ENCODE results near the gene FFAR1. TPM values are rescaled to one million over a fixed set of nuclear protein-coding genes. Genes with fewer than 3 reads are reported as not detected.

Gene FFAR1
- total and polyA plus RNA-seq, 11 donors: not detected

DNA sequence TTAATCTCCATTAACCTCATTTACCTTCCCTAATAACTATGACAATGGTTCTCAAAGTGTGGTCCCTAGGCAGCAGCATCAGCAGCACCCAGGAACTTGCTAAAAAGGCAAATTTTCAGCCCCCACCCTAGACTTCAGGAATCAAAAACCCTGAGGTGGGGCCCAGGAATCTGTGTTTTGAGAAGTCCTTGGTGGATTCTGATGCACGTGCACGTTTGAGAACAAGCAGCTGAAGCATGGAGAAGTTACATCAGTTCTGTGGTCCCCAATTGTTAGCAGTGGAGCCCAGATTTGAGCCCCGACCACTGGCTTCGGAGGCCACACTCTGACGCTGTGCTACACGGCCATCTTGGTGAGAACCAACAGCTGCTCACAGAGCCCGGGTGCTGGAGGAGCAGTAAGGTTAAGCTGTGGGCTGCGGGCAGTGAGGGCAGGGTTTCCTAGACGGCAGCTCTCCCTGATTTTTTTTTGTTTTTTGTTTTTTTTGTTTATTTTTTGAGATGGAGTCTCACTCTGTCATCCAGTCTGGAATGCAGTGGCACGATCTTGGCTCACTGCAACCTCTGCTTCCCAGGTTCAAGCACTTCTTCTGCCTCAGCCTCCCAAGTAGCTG is 32.7 kb upstream of the FFAR1 start:
- TF ChIP-seq, protein P1, sequence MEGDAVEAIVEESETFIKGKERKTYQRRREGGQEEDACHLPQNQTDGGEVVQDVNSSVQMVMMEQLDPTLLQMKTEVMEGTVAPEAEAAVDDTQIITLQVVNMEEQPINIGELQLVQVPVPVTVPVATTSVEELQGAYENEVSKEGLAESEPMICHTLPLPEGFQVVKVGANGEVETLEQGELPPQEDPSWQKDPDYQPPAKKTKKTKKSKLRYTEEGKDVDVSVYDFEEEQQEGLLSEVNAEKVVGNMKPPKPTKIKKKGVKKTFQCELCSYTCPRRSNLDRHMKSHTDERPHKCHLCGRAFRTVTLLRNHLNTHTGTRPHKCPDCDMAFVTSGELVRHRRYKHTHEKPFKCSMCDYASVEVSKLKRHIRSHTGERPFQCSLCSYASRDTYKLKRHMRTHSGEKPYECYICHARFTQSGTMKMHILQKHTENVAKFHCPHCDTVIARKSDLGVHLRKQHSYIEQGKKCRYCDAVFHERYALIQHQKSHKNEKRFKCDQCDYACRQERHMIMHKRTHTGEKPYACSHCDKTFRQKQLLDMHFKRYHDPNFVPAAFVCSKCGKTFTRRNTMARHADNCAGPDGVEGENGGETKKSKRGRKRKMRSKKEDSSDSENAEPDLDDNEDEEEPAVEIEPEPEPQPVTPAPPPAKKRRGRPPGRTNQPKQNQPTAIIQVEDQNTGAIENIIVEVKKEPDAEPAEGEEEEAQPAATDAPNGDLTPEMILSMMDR (IDR thresholded peaks at IDR 0.05): no peak
- TF ChIP-seq POLR2A (IDR thresholded peaks at IDR 0.05): no peak
- Histone ChIP-seq H3K36me3 (no peaks in the 10 kb centered on the region), H3K27me3 (peaks cover 0 to 3% (median 0%) of the 10 kb centered on the region in 9 donors), H3K9me3 (no peaks in the 10 kb centered on the region), H3K4me3 (no peak overlapping the region), H3K4me1 (peaks cover 0 to 29% (median 8%) of the 10 kb centered on the region in 12 donors), H3K27ac (no peak overlapping the region)
- ATAC-seq: no peak
- intact Hi-C loops (cut with DNase I): no loop called here
- DNase-seq: peak in 1 of 5 donors; percentile 38
- WGBS, 4 donors: 86 to 91% (median 90%) methylated on average over 10 of the region's 10 CpGs

DNA sequence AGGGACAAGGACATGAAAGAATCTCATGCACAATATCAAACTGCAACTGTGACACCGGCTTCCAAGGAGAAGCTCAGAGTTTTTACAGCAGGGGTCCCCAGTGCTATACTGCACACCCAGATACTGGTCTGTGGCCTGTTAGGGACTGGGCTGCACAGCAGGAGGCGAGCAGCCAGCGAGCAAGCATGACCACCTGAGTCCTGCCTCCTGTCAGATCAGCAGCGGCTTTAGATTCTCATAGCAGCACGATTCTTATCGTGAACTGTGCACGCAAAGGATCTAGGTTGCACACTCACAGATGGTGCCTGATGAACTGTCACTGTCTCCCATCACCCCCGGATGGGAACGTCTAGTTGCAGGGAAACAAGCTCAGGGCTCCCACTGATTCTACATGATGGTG is 31.8 kb upstream of the FFAR1 start:
- intact Hi-C loops (cut with DNase I): no loop called here
- H3K4me1 ChIP-seq: peaks cover 0 to 38% (median 8%) of the 10 kb centered on the region in 12 donors
- TF ChIP-seq POLR2A (IDR thresholded peaks at IDR 0.05): no peak
- TF ChIP-seq, protein P1 (IDR thresholded peaks at IDR 0.05): no peak
- H3K27ac ChIP-seq: no peak overlapping the region
- ATAC-seq (no peak), DNase-seq (peak in 1 of 5 donors; percentile 20)
- H3K27me3 ChIP-seq: peaks cover 0 to 3% (median 0%) of the 10 kb centered on the region in 9 donors
- 76 to 82% (median 79%) methylated on average over 9 of the region's 9 CpGs for WGBS, 4 donors
- H3K36me3 ChIP-seq: no peaks in the 10 kb centered on the region
- no peaks in the 10 kb centered on the region for H3K9me3 ChIP-seq
- H3K4me3 ChIP-seq: no peak overlapping the region

DNA sequence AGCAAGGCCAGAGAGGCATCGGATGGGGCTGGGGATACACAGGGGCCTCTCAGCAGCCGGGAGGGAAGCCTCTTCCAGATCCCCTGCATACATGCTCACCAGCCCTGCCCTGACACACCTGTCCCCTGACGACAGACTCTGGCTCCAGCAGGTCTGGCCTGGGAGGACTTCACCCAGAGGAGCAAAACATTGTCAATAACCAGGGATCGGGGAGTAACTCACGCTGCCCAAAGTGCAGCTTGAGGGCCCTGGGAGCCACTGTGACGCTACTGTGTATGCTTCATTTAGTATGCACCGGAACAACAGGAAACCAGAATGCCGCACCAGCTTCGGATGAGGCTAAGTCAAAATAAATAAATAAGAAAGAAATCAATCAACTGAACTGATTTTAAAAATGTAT is 31.1 kb upstream of the FFAR1 start:
- WGBS, 4 donors: 82 to 91% (median 89%) methylated on average over 9 of the region's 9 CpGs
- no peak overlapping the region for H3K27ac ChIP-seq
- no peaks in the 10 kb centered on the region for H3K36me3 ChIP-seq
- DNase-seq (peak in 1 of 5 donors; percentile 27), ATAC-seq (no peak)
- H3K4me3 ChIP-seq: no peak overlapping the region
- H3K27me3 ChIP-seq: peaks cover 0 to 3% (median 0%) of the 10 kb centered on the region in 9 donors
- intact Hi-C loops (cut with DNase I): no loop called here
- H3K4me1 ChIP-seq: peaks cover 0 to 39% (median 8%) of the 10 kb centered on the region in 12 donors
- H3K9me3 ChIP-seq: no peaks in the 10 kb centered on the region
- no peak for TF ChIP-seq POLR2A (IDR thresholded peaks at IDR 0.05)
- TF ChIP-seq, protein P1 (IDR thresholded peaks at IDR 0.05): no peak

DNA sequence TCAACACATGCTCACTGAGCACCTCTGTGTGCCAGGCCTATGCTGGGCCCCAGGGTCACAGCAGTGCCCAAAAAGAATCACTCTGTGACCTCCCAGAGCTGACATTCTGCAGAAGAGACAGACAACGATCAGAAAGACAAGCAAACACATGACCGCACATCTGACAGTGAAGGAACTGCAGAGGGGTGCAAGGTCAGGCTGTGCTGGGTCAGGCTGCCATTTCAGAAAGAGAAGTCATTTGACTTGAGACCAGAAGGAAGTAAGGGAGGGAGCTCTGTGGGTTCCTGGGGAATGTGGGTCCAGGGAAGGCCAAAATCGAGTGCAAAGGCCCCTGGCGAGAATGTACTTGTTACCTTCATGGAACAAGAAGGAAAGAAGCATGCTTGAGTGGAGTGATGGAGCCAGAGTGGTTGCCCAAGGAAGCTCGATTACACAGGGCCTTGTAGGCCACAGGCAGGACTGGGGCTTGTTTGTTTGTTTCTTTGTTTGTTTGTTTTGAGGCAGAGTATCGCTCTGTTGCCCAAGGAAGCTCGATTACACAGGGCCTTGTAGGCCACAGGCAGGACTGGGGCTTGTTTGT is 30.1 kb upstream of the FFAR1 start:
- Histone ChIP-seq H3K9me3 (peaks cover 0 to 6% (median 0%) of the 10 kb centered on the region in 12 donors), H3K27ac (peak overlapping the region in 1 of 12 donors; percentile 78), H3K36me3 (no peaks in the 10 kb centered on the region), H3K4me1 (peaks cover 0 to 39% (median 8%) of the 10 kb centered on the region in 12 donors), H3K4me3 (no peak overlapping the region), H3K27me3 (peaks cover 0 to 3% (median 0%) of the 10 kb centered on the region in 9 donors)
- intact Hi-C loops (cut with DNase I): no loop called here
- TF ChIP-seq, protein P1 (IDR thresholded peaks at IDR 0.05): no peak
- no peak for TF ChIP-seq POLR2A (IDR thresholded peaks at IDR 0.05)
- ATAC-seq: no peak
- 82 to 88% (median 88%) methylated on average over 7 of the region's 7 CpGs for WGBS, 4 donors
- DNase-seq: no peak
